ENCODE data around the gene C4orf50.

Gene C4orf50

DNA sequence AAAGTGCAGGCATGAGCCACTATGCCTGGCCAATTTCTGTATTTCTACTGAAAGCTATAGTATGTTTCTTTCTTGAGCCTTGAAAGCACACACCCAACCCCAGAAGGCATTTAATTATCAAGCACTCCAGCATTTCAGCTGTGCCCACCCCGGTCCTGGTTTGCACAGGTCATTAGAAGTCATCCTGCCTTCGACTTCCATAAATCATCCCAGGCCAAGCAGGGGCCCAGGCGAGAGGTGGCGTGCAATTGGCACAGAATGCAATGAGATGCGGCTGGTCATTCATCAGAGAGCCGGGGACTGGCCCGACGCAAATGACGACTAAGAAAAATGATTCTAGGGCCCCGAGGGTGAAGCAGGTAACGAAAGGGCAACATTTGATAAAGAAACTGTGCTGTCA is 100.6 kb downstream of the C4orf50 start:
- ATAC-seq = no peak

DNA sequence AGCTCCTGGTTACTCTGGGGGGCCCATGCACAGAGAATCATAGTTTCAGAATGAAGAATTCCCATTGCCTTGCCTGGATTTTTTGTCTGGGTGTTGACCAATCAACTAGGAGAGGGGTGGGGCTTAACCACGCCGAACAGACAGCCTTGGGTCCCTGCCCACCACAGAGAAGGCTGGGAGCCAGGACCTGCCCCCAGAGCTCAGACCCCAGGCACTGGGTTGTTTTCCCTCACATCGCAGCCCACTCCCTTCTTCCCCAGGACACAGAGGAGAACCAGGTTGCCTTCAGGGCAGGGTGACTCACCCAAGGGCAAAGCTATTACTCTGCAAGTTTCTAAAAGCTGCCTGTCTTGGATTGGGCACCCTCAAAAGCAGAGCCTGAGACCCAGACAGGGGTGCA is 102.0 kb downstream of the C4orf50 start:
- no peak for ATAC-seq

DNA sequence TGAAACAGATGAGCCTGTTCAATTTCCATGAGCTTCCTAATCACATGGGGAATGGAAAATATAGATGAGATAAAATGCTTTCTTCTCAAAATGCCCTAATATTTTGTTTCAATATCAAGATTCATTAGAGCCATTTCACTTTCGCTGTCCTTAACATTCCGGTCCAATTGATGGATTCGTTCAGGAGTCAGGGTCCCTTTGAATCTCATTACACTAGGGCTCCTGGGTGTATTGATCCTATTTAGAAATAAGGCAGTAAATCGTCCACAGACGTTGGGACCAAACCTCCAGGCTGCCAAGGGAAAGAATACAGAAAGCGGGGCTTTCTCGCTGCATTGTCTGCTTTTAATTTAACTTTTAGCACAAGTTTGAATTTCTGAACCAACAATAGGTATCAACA is 104.8 kb downstream of the C4orf50 start:
- no peak for ATAC-seq

DNA sequence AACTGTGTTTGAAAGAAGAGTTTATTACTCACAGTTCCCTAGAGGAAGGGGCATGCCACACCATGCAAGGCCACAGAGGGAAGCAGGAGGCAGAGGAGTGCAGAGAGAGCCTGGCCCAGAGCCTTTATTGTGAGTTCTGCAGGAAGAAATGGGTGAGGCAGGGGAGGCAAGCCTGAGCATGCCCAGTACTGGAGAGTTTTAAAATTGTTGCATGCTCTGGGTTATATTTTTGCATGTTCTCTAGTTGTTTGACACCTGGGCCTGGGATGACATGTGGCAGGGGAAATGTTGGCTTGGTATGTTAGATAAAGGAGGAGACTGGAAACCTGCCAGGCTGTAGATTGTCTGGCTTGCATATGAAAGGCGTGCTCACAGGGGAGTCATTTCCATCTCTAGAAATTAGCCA is 105.6 kb downstream of the C4orf50 start:
- no peak for ATAC-seq

DNA sequence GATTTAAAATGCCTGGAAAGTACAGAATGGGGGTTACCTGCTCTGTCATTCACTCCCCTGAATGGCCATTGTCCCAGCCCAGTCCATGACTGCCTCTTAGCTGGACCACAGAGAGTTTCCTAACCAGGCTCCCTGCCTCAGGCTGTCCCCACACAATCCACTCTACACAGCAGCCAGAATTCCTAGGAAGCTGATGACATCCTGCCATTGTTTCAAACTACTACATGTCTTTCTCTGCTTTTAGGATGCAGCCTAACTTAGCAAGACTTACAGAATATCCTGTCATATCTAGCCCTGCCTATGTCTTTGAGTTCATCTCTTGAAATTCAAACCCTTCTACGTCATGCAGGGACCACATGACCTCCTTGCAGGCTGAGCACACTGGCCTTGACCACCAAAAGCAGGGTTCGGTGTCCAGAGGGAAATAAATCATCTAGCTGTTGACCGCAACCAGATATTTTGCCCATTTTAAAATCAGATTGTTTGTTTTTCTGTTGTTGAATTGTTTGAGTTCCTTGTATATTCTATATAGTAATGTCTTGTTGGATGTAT is 109.3 kb downstream of the C4orf50 start:
- ATAC-seq = no peak

DNA sequence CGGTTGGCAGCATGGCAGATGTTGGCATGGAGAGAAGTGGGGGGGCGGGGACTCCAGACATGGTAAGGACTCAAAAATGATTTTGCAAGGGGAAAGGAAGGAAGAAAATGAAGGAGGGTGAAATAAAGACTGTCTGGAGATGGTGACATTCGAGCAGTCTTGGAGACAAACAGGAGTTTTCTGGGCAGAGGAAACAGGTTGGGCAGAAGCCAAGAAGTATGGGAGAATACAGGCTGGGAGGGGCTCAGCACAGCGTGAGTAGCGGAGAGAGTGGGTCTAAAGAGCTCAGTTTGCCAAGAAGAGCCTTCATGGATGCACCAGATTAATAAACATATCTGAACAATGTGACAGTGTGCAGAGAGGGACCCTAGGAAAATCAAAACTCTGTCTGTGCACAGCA is 112.0 kb downstream of the C4orf50 start:
- no peak for ATAC-seq

DNA sequence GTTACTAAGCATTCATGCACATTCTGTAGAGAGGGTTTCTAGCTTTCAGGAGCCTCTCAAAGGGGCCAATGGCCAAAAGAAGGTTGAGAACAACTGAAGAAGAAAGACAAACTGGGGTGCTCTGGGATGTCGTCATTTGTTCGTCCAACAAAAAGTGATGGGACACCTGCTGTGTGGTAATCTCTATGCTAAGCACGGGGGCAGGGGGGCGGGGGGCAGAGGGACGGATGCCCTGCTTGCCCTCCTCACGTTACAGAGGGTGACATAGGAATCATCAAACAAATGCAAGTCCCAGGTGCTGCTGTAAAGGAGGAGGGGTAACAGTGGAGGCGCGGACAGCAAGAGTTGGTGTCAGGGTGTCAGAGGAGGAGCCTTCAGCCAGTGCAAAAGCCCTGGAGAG is 112.5 kb downstream of the C4orf50 start:
- ATAC-seq = no peak

DNA sequence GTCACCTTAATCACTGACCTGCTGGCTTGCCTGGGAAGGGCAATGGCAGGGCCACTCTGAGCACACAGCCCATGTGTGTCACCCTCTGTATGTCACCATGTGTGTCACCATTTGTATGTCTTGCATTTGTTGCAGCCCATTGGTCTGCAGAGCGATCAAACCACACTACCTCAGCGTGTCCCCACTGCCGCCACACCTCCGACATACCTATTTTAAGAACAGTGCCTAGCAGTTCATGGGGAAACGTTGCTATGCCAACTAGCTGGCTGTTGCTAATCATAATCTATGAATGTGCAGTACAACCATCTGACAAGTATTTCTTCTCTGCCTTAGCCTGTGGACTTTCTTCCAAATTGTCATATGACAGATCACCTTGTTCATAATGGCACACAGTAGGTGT is 117.4 kb downstream of the C4orf50 start:
- no peak for ATAC-seq

DNA sequence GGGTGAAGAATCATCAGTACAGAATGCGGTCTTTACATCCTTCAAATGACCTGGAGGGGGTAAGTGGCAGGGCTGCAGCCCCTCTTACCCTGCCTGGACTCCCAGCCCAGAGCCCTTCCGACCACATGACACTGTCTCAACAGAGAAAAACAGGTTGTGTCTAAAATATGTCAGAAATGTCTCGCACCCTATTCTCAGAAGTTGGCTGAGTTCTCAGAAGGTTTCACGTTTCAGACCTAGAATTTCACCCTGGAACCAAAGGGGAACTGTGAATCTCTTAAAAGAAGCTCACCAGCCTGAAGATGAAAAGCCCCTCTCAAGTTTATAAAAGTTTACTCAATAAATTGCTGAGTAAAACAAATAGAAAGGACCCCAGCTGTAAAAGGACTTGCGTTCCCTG is 118.3 kb downstream of the C4orf50 start:
- ATAC-seq = no peak

DNA sequence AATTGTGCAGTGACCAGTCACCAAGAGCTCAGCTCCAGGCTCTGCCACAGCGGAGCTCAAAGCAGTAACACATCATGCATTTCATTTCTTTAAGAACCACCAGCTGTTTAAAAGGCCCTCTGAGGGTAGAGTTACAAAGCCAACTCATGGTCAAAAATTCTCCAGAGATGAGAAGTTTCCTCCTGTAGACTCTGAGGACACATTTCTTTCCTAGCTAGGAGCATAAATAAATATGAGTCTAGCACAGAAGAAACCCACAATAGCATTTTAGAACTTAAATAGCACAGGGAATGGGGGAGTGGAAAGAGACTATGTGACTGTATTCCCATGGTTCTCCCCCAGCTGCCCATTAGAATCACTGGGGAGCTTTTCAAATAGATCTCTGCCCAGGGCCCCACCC is 118.8 kb downstream of the C4orf50 start:
- ATAC-seq = no peak

DNA sequence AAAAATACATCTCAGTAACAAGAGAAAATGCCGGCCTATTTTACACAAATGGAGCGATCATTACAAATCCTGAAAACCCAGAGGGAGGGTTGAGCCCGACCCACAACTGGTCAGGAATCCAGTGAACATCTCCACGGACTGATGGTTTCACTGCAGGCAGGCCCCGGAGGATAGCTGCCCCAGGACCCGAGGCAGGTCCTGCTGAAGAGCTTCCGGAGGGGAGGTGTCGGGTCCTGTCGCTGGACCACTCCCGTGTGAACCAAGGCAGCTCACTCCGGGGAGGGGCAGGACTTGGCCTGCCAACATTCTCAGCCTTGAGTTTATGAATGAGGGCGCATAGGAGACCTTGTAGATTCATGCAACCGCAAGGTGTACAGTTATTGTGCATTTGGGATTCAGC is 120.6 kb downstream of the C4orf50 start:
- ATAC-seq = no peak

DNA sequence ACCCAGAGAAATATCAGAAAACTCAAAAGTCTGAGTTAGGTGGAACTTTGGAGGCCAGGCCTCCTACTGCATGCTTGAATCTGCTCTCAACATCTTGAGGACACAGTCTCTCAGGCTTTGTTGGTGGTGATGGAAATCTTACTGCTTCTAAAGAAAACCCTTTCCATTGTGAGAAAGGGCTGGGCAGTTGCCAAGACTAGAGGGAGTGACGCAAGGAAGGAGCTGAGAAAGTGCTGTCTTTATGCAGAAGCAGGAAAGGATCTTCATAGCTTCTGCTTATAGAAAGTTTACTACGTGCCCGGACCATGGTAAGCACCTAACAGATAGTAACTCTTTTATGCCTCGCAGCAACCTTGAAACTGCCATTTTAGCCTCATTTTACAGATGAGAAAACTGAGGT is 122.9 kb downstream of the C4orf50 start:
- ATAC-seq = no peak

DNA sequence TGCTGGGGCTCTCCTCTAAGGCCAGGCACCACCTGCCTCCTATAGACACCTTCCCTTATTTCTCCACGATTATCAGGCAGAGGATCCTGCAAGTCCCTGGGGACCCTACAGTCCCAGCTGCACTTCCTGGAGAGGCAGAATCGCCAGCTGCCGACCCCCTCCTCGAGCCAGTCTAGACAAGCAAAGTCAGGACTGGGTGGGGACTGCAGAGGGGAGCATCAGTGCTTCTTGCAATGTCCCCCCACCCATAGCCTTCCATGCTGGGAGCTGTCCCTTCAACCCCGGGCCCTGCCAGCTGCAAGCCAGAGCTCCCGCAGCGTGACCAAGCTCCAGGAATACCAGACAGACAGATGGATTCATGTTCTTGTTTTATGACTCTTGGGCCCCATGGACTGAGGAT is 124.0 kb downstream of the C4orf50 start:
- no peak for ATAC-seq

DNA sequence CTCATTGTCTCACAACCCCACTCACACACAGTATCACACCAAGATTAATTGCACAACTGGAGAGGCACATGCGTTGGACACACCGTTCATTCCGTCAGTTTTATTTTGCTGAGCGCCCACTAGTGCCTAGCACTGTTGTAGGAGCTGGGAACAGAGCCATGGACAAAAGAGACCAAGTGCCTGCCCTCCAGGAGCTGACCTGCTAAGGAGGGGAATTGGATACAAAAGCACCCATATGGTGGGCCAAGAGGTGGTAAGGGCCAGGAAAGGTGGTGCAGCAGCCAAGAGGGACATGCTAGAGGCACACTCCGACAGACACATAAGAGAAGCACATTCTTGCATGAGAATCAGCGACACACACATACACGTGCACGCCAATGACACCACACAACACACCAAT is 124.6 kb downstream of the C4orf50 start:
- ATAC-seq = no peak

DNA sequence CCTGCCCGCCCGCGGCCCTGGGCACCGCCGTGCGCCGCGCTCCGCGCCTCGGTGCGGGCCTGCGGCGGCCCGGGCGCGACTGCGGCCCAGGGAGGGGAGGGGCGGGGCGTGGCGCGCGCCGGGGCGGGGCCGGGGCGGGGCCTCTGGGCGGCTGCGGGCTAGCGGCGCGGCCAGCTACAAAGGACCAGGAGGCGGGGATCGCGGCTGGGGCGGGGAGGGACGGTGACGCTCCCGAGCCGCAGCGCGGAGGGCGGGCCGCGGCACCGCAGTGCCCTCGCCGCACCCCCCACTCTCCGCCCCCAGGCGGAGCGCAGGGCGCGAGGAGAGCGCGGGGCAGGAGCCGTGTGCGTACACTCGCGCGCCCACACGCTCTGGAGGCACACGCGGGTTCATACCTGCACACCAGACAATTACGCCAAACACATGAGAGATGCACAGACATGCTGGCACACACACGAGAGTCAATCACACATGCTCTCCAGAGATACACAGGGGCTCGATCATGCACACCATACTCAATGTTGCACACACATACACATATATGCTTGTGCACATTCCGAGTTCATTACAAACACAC is 125.1 kb downstream of the C4orf50 start, which contains the start of gene CRMP1:
Gene CRMP1, minus strand, starts transcription at position 83 of the 577 bp plus-strand sequence. CDS start 117 bp downstream, outside the sequence.
- ATAC-seq = no peak

DNA sequence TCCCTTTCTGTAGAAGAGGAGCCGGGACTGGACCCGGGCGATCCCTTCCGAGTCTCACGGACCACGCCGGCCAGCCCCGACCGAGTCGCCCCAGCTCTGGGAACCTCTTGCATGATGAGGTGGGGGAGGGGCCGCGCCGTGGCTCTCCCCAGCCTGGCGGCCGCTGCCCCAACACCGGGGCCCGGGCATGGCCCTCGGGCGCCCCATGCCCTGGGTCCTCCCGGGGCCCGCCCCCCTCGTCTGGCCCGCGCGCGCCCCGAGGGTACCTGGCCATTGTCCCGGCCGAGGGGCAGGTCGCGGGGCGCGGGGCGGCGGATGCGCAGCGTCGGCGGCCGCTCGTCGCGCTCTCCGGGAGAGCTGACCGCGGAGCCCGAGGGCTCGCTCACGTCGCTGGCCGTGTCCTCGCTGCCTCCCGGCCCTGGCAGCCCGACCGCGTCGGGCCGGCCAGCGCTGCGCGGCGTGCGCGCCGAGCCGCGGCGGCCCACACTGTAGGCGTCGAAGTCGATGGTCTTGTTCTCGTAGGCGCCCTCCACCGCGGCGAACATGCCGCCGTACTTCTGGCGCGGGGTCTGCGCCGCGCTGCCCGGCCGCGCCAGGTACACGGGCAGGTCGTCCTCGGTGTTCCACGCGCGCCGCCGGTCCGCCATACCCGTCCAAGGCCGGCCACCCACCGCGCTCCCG is 125.8 kb downstream of the C4orf50 start:
- no peak for ATAC-seq

DNA sequence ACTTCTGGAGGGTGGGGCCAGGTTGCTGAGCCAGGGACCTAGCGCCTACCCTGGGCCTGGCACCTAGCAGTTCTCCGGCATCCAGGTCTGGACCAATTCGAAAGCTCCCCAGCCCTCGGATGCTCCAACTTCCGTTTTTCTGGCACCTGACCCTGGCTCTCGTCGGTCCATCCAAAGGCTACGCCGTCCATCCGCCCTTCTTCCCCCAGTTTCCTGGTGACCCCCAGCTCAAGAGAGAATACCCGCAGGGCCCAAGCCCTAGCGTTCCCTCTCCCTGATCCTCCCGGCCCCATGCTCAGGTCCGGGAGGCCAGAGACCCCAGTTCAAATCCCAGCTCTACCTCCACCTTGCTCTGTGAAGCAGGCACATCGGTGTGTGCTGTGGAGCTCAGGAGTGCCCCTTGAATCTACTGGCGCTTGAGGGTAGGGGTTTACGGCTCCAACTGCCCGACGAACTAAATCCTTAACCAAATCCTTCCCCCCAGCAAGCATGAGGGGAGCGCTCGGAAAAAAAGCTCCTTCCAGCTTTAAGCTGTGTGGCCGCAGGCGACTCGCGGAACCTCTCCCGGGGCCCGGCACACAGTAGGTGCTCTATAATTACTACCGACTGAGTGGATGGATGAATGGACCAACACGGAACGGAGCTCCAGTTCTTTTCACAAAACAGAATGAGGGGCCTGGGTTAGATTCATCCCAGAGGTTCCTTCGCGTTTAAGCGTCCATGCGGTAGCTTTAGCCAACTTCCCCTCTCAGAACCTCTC is 126.5 kb downstream of the C4orf50 start:
- no peak for ATAC-seq

DNA sequence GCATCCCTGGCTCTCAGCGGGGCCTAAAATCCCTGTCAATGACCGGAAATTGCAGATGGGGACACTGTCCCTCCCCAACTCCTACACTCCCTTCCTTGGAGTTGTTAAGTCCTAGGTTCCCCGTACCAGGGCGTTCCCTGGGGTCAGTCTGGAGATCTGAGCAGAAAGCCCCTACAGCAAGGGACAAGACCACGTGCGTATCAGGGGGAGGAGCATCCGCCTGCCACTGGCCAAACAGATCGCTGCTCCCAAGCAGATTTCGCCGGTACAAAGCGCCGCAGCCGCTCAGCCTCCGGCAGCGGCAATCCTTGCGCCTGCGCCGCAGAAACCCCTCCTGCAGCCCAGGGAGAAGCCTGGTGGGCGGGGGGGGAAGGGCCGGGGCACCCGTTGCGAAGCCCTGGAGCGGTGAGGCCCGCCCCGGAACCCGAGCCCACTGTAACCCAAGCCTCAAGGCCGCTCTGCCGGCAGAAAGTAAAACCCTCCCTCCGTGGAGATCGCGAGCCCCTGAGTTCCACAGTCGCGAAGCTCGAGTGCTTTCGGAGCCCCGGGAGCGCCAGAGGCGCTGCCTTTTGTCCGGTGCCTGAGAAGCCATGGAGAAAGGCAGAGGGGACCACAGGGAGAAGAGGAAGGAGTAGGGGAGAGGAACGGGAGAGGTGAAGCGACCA is 128.0 kb downstream of the C4orf50 start:
- no peak for ATAC-seq

DNA sequence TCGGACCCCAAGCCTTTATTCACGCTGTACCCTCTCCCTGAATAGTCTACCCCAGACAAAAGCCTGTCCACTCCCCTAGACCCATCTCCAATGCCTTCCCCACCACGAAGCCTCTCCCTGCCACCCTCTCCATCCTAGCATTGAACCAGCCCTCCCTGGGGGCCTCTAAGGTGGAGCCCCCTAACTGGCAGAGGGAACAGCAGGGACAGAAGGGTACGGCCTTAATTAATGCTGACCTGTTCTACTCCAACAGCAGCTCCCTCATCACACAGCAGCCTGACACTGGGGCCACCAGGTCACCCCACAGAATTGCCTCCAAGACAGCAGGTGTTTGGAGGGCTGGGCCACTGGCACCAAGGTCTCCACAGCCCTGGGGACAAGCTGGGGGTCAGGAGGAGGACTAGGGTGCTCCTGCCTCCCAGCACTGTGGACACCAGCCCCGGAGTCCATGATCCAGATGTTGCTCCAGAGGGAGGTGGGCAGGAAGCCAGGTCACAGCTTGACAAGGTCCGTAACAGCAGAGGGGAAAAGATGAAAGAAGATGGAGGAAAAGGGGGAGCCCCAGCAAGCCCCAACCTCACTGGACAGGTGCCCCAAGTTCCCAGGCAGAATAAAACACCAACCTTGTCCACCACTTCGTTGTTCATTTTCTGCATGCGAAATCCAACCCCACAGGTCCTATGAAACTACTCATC is 129.1 kb downstream of the C4orf50 start:
- no peak for ATAC-seq

DNA sequence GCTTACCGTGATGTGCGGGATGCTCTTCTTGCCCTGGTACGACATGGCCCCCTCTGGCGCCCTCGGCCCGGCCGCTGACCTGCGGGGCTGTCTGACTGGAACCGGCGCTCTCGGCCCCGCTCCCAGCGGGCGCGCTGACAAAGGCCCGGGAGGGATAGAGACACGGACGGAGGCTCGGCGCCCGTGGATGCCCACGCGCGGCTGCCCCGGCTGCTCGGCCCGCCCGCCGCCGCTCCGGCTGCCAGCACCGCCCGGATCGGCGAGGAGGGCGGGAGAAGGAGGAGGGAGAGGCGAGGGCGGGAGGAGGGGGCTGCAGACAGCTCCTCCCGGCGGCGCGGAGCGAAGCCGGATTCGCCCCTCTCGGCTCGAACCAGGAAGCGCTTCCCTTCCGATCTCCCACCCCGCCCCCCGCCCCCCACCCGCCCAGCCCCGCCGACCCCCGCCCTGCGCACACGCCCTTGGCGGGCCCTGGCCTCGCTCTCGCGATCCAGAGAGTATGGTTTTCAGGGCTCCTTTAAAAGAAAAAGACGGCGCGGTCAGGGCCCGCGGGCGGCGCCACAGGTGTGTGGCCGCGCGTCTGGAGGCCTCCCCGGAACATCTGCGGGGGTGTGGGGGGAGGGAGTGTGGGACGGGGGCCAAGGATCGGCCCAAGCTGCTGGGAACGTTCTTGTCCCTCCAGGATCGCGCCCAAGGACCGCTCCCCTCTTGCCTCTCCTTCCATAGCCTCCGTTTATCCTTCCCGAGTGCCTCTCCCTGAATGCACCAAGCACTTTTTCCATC is 129.8 kb downstream of the C4orf50 start:
- no peak for ATAC-seq

DNA sequence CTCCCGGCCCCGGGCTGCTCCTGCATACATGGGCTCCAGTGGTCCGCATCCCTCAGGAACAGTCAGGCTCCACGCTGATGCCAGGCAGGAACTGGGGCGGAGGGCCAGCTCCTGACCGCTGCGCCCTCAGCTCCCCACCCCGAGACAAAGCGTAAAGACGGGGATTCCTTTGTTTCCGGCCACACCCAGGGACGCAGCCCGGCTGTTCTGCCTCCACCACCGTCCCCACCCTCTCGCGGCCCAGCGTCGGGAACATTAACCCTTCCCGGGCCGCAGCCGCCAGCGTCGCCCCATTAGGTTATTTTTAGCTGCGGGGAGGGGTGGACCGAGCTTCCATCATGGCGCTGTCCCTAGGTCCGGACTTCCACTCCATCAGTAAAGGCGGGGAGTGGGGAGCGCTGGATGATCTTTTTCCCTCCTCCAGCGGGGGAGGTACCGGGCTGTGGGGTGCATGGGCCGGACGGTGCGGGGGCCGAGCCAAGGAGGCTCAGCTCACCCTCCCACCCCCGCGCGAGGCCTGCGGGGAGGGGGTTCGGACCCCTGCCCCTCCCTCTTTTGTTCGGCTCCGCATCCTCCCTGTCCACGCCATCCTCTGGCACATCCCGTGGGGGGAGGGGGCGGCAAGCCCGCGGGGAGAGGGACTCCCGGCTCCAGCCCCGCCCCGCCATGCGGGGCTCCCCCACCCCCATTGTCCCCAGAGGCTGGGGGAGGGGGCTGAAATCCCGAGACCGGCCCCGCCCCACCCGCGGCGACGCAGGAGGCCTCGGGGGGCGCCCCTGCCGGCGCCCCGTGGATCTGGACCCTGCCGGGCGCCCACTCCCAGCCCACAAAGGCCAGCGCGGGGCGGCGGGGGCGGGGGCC is 130.6 kb downstream of the C4orf50 start:
- ATAC-seq = no peak
